HepG2 (cell line): ENCODE data around the gene GJA5. TPM values are rescaled to one million over a fixed set of nuclear protein-coding genes. Genes with fewer than 3 reads are reported as not detected.

Source experiments
- CHCHD3 ChIP-seq: sonication (generic); formaldehyde crosslinking; IDR thresholded peaks from 2 replicates; pipeline ENCODE4 v1.8.0; 2022; ENCODE audit warnings: mild to moderate bottlenecking, missing genetic modification reagents, moderate library complexity
- CREB1 ChIP-seq, 2 experiments: fragments of 450-650 bp in 1 of 2; IDR thresholded peaks; 2 replicates each; pipeline ENCODE4 v1.6.1; 2016 to 2017; ENCODE audit warnings: control low read depth in 1 of 2, mild to moderate bottlenecking in 1 of 2, missing compliant biosample characterization in 1 of 2, missing genetic modification characterization in 1 of 2
- GABPB1 ChIP-seq: IDR thresholded peaks from 2 replicates; pipeline ENCODE4 v1.6.1; 2016; ENCODE audit warnings: mild to moderate bottlenecking, missing genetic modification reagents, moderate library complexity, missing compliant biosample characterization
- NCOR1 ChIP-seq: fragments of 200-600 bp; sonication (generic); IDR thresholded peaks from 2 replicates; pipeline ENCODE4 v1.7.0; 2017; ENCODE audit warnings: antibody characterized with exemption, low read length, borderline replicate concordance
- PCBP2 ChIP-seq: fragments of 200-400 bp; formaldehyde crosslinking; optimal IDR thresholded peaks from 2 replicates; pipeline ENCODE3; 2018; ENCODE audit warnings: low read length, low read depth; ENCODE audit not compliant: poor library complexity, severe bottlenecking
- PLRG1 ChIP-seq: fragments of 450-650 bp; conservative IDR thresholded peaks from 2 replicates; pipeline ENCODE4 v1.6.1; 2016
- RBAK ChIP-seq: sonication (generic); formaldehyde crosslinking; IDR thresholded peaks from 2 replicates; pipeline ENCODE4 v1.5.1; 2020; ENCODE audit warnings: mild to moderate bottlenecking, missing genetic modification reagents
- REPIN1 ChIP-seq: sonication (generic); formaldehyde crosslinking; IDR thresholded peaks from 2 replicates; pipeline ENCODE4 v1.8.0; 2022; ENCODE audit warnings: missing genetic modification reagents, low read depth, mild to moderate bottlenecking, borderline replicate concordance
- SOX5 ChIP-seq: IDR thresholded peaks from 2 replicates; pipeline ENCODE4 v1.6.1; 2016; ENCODE audit warnings: borderline replicate concordance
- WIZ ChIP-seq: sonication (generic); formaldehyde crosslinking; IDR thresholded peaks from 2 replicates; pipeline ENCODE4 v1.5.1; 2020; ENCODE audit warnings: mild to moderate bottlenecking, missing genetic modification reagents
- ZC3H4 ChIP-seq: sonication (generic); formaldehyde crosslinking; IDR thresholded peaks from 2 replicates; pipeline ENCODE4 v1.4.0; 2020; ENCODE audit warnings: missing genetic modification reagents, borderline replicate concordance
- ZNF382 ChIP-seq: sonication (generic); formaldehyde crosslinking; IDR thresholded peaks from 2 replicates; pipeline ENCODE4 v1.5.0; 2020; ENCODE audit warnings: missing genetic modification reagents, mild to moderate bottlenecking, borderline replicate concordance
- ZNF547 ChIP-seq: sonication (generic); formaldehyde crosslinking; IDR thresholded peaks from 2 replicates; pipeline ENCODE4 v1.5.1; 2020; ENCODE audit warnings: mild to moderate bottlenecking, missing genetic modification reagents
- ZNF550 ChIP-seq: sonication (generic); formaldehyde crosslinking; IDR thresholded peaks from 2 replicates; pipeline ENCODE4 v1.4.0; 2020; ENCODE audit warnings: mild to moderate bottlenecking, missing genetic modification reagents, borderline replicate concordance
- ZNF556 ChIP-seq: sonication (generic); formaldehyde crosslinking; IDR thresholded peaks from 2 replicates; pipeline ENCODE4 v1.4.0; 2020; ENCODE audit warnings: mild to moderate bottlenecking, missing genetic modification reagents, borderline replicate concordance
- ZNF570 ChIP-seq: sonication (generic); formaldehyde crosslinking; IDR thresholded peaks from 2 replicates; pipeline ENCODE4 v1.4.0; 2020; ENCODE audit warnings: mild to moderate bottlenecking, missing genetic modification reagents, borderline replicate concordance
- ZNF788 ChIP-seq: sonication (generic); formaldehyde crosslinking; IDR thresholded peaks from 2 replicates; pipeline ENCODE4 v1.5.0; 2020; ENCODE audit warnings: mild to moderate bottlenecking, missing genetic modification reagents, borderline replicate concordance
- polyA plus RNA-seq, 8 experiments: library from polyadenylated mRNA; depleted of rRNA in 3 of 8; stranded (reverse) in 7 of 8; unstranded in 1 of 8; fragments of >200 nt; fragmentation: Illumina TruSeq in 4 of 8; extraction: Trizol in 4 of 8; gene quantifications; 2 replicates each; pipeline versions ENCODE4 v1.2.1 to v1.2.3, GENCODE V29; 2011 to 2016; ENCODE audit warnings: low read depth in 4 of 8, missing spikeins in 1 of 8, mixed read lengths in 1 of 8; ENCODE audit not compliant: insufficient read depth in 1 of 8
- total RNA-seq, 5 experiments: library from RNA; depleted of rRNA; stranded (reverse); fragments of >200 nt; fragmentation: Illumina TruSeq; extraction: Trizol; gene quantifications; 2 replicates each; pipeline ENCODE4 v1.2.3, GENCODE V29; 2016; ENCODE audit warnings: low read depth in 1 of 5
- TF ChIP-seq, protein P1 (sequence below): sonication (generic); formaldehyde crosslinking; IDR thresholded peaks from 2 replicates; pipeline ENCODE4 v1.8.1; 2023; ENCODE audit warnings: mild to moderate bottlenecking, missing genetic modification reagents, borderline replicate concordance
- TF ChIP-seq, protein P2 (sequence below): sonication (generic); formaldehyde crosslinking; IDR thresholded peaks from 2 replicates; pipeline ENCODE4 v1.5.0; 2020; ENCODE audit warnings: missing genetic modification reagents
- TF ChIP-seq, protein P3 (sequence below), 2 experiments: sonication (generic) in 1 of 2; formaldehyde crosslinking in 1 of 2; IDR thresholded peaks; 2 replicates each; pipeline versions ENCODE4 v1.4.0 to v1.6.1; 2018 to 2020; ENCODE audit warnings: missing genetic modification reagents in 2 of 2, borderline replicate concordance in 1 of 2, low read depth in 1 of 2, mild to moderate bottlenecking in 1 of 2, missing biosample characterization in 1 of 2
- TF ChIP-seq, protein P4 (sequence below): sonication (generic); formaldehyde crosslinking; IDR thresholded peaks from 2 replicates; pipeline ENCODE4 v1.5.0; 2020; ENCODE audit warnings: mild to moderate bottlenecking, missing genetic modification reagents, moderate library complexity

Gene GJA5
- total and polyA plus RNA-seq, 2 of the 13 experiments (the other 11 are each of a cell fraction or from before 2014, with no cell fraction given), result not detected

DNA sequence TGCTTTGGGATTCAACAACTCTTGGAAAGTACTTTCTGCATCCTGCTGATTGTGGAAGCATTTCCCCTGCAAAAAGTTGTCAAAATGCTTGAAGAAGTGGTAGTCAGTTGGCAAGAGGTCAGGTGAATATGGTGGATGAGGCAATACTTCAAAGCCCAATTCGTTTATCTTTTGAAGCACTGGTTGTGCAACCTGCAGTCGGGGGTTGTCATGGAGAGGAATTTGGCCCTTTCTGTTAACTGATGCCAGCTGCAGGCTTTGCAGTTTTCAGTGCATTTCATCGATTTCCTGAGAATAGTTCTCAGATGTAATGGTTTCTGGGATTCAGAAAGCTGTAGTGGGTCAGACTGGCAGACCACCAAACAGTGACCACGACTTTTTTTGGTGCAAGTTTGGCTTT is 47.6 kb upstream of the GJA5 start (continued):
- TF ChIP-seq ZNF556 (CRISPR knock-in tag), result peak; percentile 62; the same call in 1 of the 2 replicates
- no peak for TF ChIP-seq RBAK (CRISPR knock-in tag)
- TF ChIP-seq ZC3H4, result no peak
- no peak for TF ChIP-seq PCBP2
- TF ChIP-seq ZNF550 (CRISPR knock-in tag), result no peak
- TF ChIP-seq, protein P1, sequence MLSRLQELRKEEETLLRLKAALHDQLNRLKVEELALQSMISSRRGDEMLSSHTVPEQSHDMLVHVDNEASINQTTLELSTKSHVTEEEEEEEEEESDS, result no peak
- TF ChIP-seq CREB1 (IDR thresholded peaks at IDR 0.05), result no peak
- TF ChIP-seq CREB1 (CRISPR knock-in tag; IDR thresholded peaks at IDR 0.05), result no peak
- no peak for TF ChIP-seq PLRG1
- no peak for TF ChIP-seq CHCHD3 (CRISPR knock-in tag)
- TF ChIP-seq, protein P2, sequence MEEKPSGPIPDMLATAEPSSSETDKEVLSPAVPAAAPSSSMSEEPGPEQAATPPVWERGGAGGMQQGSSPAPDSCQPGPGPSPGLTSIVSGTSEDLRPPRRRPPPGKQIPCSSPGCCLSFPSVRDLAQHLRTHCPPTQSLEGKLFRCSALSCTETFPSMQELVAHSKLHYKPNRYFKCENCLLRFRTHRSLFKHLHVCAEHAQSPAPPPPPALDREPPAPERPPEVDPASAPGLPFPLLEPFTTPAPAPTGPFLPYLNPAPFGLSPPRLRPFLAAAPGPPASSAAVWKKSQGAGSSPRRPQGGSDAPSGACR (CRISPR knock-in tag), result no peak; the same call in 1 of the 2 replicates
- TF ChIP-seq, protein P3, sequence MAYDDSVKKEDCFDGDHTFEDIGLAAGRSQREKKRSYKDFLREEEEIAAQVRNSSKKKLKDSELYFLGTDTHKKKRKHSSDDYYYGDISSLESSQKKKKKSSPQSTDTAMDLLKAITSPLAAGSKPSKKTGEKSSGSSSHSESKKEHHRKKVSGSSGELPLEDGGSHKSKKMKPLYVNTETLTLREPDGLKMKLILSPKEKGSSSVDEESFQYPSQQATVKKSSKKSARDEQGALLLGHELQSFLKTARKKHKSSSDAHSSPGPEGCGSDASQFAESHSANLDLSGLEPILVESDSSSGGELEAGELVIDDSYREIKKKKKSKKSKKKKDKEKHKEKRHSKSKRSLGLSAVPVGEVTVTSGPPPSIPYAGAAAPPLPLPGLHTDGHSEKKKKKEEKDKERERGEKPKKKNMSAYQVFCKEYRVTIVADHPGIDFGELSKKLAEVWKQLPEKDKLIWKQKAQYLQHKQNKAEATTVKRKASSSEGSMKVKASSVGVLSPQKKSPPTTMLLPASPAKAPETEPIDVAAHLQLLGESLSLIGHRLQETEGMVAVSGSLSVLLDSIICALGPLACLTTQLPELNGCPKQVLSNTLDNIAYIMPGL (CRISPR knock-in tag; IDR thresholded peaks at IDR 0.05; ENCODE audit: borderline replicate concordance in 1 of 2, low read depth in 1 of 2), result no peak
- peak; percentile 90 for TF ChIP-seq NCOR1
- TF ChIP-seq ZNF547, result no peak
- peak; percentile 38; the same call in 1 of the 2 replicates for TF ChIP-seq GABPB1 (CRISPR knock-in tag)
- no peak for TF ChIP-seq WIZ (CRISPR knock-in tag)
- TF ChIP-seq ZNF382, result no peak
- TF ChIP-seq ZNF570 (CRISPR knock-in tag), result no peak
- TF ChIP-seq ZNF788, result no peak
- TF ChIP-seq, protein P4, sequence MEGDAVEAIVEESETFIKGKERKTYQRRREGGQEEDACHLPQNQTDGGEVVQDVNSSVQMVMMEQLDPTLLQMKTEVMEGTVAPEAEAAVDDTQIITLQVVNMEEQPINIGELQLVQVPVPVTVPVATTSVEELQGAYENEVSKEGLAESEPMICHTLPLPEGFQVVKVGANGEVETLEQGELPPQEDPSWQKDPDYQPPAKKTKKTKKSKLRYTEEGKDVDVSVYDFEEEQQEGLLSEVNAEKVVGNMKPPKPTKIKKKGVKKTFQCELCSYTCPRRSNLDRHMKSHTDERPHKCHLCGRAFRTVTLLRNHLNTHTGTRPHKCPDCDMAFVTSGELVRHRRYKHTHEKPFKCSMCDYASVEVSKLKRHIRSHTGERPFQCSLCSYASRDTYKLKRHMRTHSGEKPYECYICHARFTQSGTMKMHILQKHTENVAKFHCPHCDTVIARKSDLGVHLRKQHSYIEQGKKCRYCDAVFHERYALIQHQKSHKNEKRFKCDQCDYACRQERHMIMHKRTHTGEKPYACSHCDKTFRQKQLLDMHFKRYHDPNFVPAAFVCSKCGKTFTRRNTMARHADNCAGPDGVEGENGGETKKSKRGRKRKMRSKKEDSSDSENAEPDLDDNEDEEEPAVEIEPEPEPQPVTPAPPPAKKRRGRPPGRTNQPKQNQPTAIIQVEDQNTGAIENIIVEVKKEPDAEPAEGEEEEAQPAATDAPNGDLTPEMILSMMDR, result no peak
- peak; percentile 76; the same call in 1 of the 2 replicates for TF ChIP-seq SOX5 (CRISPR knock-in tag)
- peak; percentile 65; the same call in 1 of the 2 replicates for TF ChIP-seq REPIN1
